Keratinocyte (primary cell): ENCODE data around the gene USH2A. TPM values are rescaled to one million over a fixed set of nuclear protein-coding genes. Genes with fewer than 3 reads are reported as not detected.

Experiments used
- DNase-seq: peaks from one replicate; pipeline ENCODE4 v3.0.0-alpha.2; 2011; ENCODE audit warnings: low read depth, missing footprints, low spot score
- FAIRE-seq: peaks from 2 replicates; lab custom pipeline; 2011; peaks lifted over from hg19 to GRCh38; lab: Jason Lieb, UNC
- H2AFZ ChIP-seq: 2 replicates; pipeline ENCODE4 v1.6.0; 2012; ENCODE audit warnings: low read length, control low read depth, inconsistent platforms; ENCODE audit not compliant: control insufficient read depth
- H3K27ac ChIP-seq: 2 replicates; pipeline ENCODE4 v1.5.1; 2011; ENCODE audit warnings: low read length; ENCODE audit not compliant: control insufficient read depth, insufficient read depth
- H3K27me3 ChIP-seq: 3 replicates; pipeline ENCODE4 v1.6.0; 2011; ENCODE audit warnings: low read length; ENCODE audit not compliant: control insufficient read depth, insufficient read depth; ENCODE audit errors: extremely low read depth
- H3K36me3 ChIP-seq, 2 experiments: 2 replicates in 1 of 2; 3 replicates in 1 of 2; pipeline ENCODE4 v1.5.1; 2011; ENCODE audit warnings: low read length in 2 of 2, mild to moderate bottlenecking in 1 of 2; ENCODE audit not compliant: control insufficient read depth in 2 of 2, insufficient read depth in 2 of 2; ENCODE audit errors: extremely low read depth in 1 of 2
- H3K4me1 ChIP-seq: 3 replicates; pipeline ENCODE4 v1.5.1; 2011; ENCODE audit warnings: low read length; ENCODE audit not compliant: control insufficient read depth, insufficient read depth; ENCODE audit errors: extremely low read depth
- H3K4me2 ChIP-seq: 3 replicates; pipeline ENCODE4 v1.6.0; 2011; ENCODE audit warnings: low read depth, low read length; ENCODE audit not compliant: control insufficient read depth, insufficient read depth; ENCODE audit errors: extremely low read depth
- H3K4me3 ChIP-seq, 3 experiments: fragments of 200-600 bp in 1 of 3; sonication (generic) in 1 of 3; 2 replicates in 2 of 3; 3 replicates in 1 of 3; pipeline ENCODE4 v1.5.1; 2011 to 2016; ENCODE audit warnings: low read length in 3 of 3, mild to moderate bottlenecking in 3 of 3, control low read depth in 2 of 3, inconsistent platforms in 1 of 3, low read depth in 1 of 3, mixed read lengths in 1 of 3, mixed run types in 1 of 3, moderate library complexity in 1 of 3; ENCODE audit not compliant: control insufficient read depth in 2 of 3, insufficient read depth in 2 of 3; ENCODE audit errors: extremely low read depth in 1 of 3
- H3K79me2 ChIP-seq: 2 replicates; pipeline ENCODE4 v1.6.0; 2012; ENCODE audit warnings: low read length; ENCODE audit not compliant: control insufficient read depth, insufficient read depth
- H3K9ac ChIP-seq: 3 replicates; pipeline ENCODE4 v1.6.0; 2011; ENCODE audit warnings: low read length; ENCODE audit not compliant: control insufficient read depth, insufficient read depth; ENCODE audit errors: extremely low read depth
- H3K9me1 ChIP-seq: 3 replicates; pipeline ENCODE4 v1.6.0; 2011; ENCODE audit warnings: low read length; ENCODE audit not compliant: control insufficient read depth, insufficient read depth; ENCODE audit errors: extremely low read depth
- H3K9me3 ChIP-seq: 2 replicates; pipeline ENCODE4 v1.5.1; 2012; ENCODE audit warnings: low read depth, low read length; ENCODE audit not compliant: control insufficient read depth
- H4K20me1 ChIP-seq: 3 replicates; pipeline ENCODE4 v1.6.0; 2011; ENCODE audit warnings: low read length; ENCODE audit not compliant: control insufficient read depth, insufficient read depth; ENCODE audit errors: extremely low read depth
- CTCF ChIP-seq, 3 experiments: IDR thresholded peaks in 1 of 3; conservative IDR thresholded peaks in 1 of 3; optimal IDR thresholded peaks in 1 of 3; 2 replicates in 2 of 3; 3 replicates in 1 of 3; pipeline versions ENCODE3 to v1.5.1; 2011; ENCODE audit warnings: low read length in 3 of 3, mild to moderate bottlenecking in 3 of 3, moderate library complexity in 2 of 3, control low read depth in 1 of 3, inconsistent platforms in 1 of 3; ENCODE audit not compliant: insufficient read depth in 2 of 3; ENCODE audit errors: extremely low read depth in 1 of 3
- EZH2 ChIP-seq: IDR thresholded peaks from one replicate; pipeline ENCODE4 v1.6.1; 2012; ENCODE audit warnings: inconsistent platforms, mild to moderate bottlenecking, low read length, moderate library complexity
- dilution Hi-C: fragments of 300-500 bp; cut with MboI; formaldehyde crosslinking; loops from one replicate; pipeline ENCODE4 v1.7.0; 2020; ENCODE audit warnings: low sequenced_read_pairs; ENCODE audit not compliant: extremely low pct_ligation_motif_present
- polyA plus RNA-seq, 5 experiments: library from polyadenylated mRNA; depleted of rRNA in 3 of 5; stranded (reverse) in 3 of 5; stranded (forward) in 1 of 5; unstranded in 1 of 5; fragments of >200 nt; gene quantifications; 1 replicate in 1 of 5; 2 replicates in 3 of 5; 3 replicates in 1 of 5; pipeline versions ENCODE4 v1.2.1 to v1.2.3, GENCODE V29; 2011 to 2012; ENCODE audit warnings: missing spikeins in 2 of 5, low read depth in 1 of 5, low replicate concordance in 1 of 5

Gene USH2A
- polyA plus RNA-seq, 1 donor (not counting 4 experiments of a cell fraction or from before 2014, with no cell fraction given) = not detected

- H4K20me1 ChIP-seq = no peaks in the 10 kb centered on the region
- no peak for FAIRE-seq
- no peaks in the 10 kb centered on the region for H3K4me1 ChIP-seq
- H3K9ac ChIP-seq = no peak overlapping the region
- no peak overlapping the region for H3K27ac ChIP-seq
- H3K4me3 ChIP-seq = no peak overlapping the region
- no peaks in the 10 kb centered on the region for H3K9me1 ChIP-seq
- no peak overlapping the region for H3K4me2 ChIP-seq
- dilution Hi-C loops = no loop called here
- TF ChIP-seq EZH2 (no peak), CTCF (optimal IDR thresholded peaks at IDR 0.05 in 1 of 3, IDR thresholded peaks at IDR 0.05 in 1 of 3, conservative IDR thresholded peaks at IDR 0.05 in 1 of 3; ENCODE audit: extremely low read depth in 1 of 3, insufficient read depth in 2 of 3, low read length in 3 of 3) (no peak)
- H3K9me3 ChIP-seq = no peaks in the 10 kb centered on the region
- H2AFZ ChIP-seq = no peak overlapping the region
- no peaks in the 10 kb centered on the region for H3K79me2 ChIP-seq
- no peak for DNase-seq
- no peaks in the 10 kb centered on the region for H3K36me3 ChIP-seq
- H3K27me3 ChIP-seq = no peaks in the 10 kb centered on the region
Measured at GRCh38 chr1:215652371-215652770, 770.9 kb downstream of the USH2A start.

DNA sequence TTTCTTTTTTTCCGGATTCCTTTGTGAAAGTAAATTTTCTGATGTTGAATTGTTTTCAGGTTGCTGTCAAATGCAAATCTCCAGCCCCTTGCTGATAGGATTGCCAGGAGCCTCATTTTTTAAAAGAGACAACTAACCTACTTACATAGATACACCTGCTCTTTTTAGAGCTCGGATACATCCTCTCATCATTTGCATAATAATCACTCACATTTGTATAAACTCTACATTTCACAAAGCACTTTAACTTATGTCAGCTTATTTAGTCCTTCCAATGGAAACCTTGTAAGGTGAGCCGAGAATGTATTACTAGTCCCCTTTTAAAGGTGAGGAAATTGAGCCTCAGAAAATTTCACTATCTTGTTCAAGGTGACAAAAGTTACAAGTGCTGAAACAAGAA lies 771.4 kb downstream of the USH2A start:
- H3K4me2 ChIP-seq = no peak overlapping the region
- dilution Hi-C loops = no loop called here
- no peak overlapping the region for H3K4me3 ChIP-seq
- H3K27me3 ChIP-seq = no peaks in the 10 kb centered on the region
- no peaks in the 10 kb centered on the region for H4K20me1 ChIP-seq
- FAIRE-seq (no peak), DNase-seq (no peak)
- no peaks in the 10 kb centered on the region for H3K9me1 ChIP-seq
- H3K4me1 ChIP-seq = no peaks in the 10 kb centered on the region
- H3K9me3 ChIP-seq = no peaks in the 10 kb centered on the region
- no peak for TF ChIP-seq EZH2
- no peak for TF ChIP-seq CTCF (optimal IDR thresholded peaks at IDR 0.05 in 1 of 3, IDR thresholded peaks at IDR 0.05 in 1 of 3, conservative IDR thresholded peaks at IDR 0.05 in 1 of 3; ENCODE audit: extremely low read depth in 1 of 3, insufficient read depth in 2 of 3, low read length in 3 of 3)
- H2AFZ ChIP-seq = no peak overlapping the region
- H3K36me3 ChIP-seq = no peaks in the 10 kb centered on the region
- no peak overlapping the region for H3K27ac ChIP-seq
- H3K79me2 ChIP-seq = no peaks in the 10 kb centered on the region
- no peak overlapping the region for H3K9ac ChIP-seq
